K562 (cell line): ENCODE data around the gene PCDH9. TPM values are rescaled to one million over a fixed set of nuclear protein-coding genes. Genes with fewer than 3 reads are reported as not detected.

Source experiments
- ATF7 ChIP-seq: fragments of 450-650 bp; IDR thresholded peaks from 2 replicates; pipeline ENCODE4 v1.7.1; 2014; ENCODE audit warnings: mild to moderate bottlenecking, moderate library complexity
- FOXK2 ChIP-seq, 2 experiments: fragments of 450-650 bp; IDR thresholded peaks in 1 of 2; conservative IDR thresholded peaks in 1 of 2; 2 replicates each; pipeline ENCODE4 v1.6.1; 2016; ENCODE audit warnings: low read depth in 2 of 2, mild to moderate bottlenecking in 1 of 2
- GTF2F1 ChIP-seq: IDR thresholded peaks from 2 replicates; pipeline ENCODE4 v1.6.1; 2011; ENCODE audit warnings: low read depth, low read length, improper control_type of control experiment
- KDM5B ChIP-seq: fragments of 200-600 bp; sonication (generic); IDR thresholded peaks from 2 replicates; pipeline ENCODE4 v1.6.1; 2012; ENCODE audit warnings: low read depth, mild to moderate bottlenecking, moderate library complexity, low read length, control low read depth, inconsistent platforms; ENCODE audit not compliant: insufficient replicate concordance
- KLF13 ChIP-seq: fragments of 450-650 bp; IDR thresholded peaks from 2 replicates; pipeline ENCODE4 v1.6.1; 2016; ENCODE audit warnings: missing genetic modification characterization, low read depth, mild to moderate bottlenecking, missing compliant biosample characterization, moderate library complexity, borderline replicate concordance
- MEIS2 ChIP-seq: fragments of 450-650 bp; IDR thresholded peaks from 2 replicates; pipeline ENCODE4 v1.6.1; 2014; ENCODE audit warnings: mild to moderate bottlenecking; ENCODE audit not compliant: partially characterized antibody
- MTA3 ChIP-seq: fragments of 450-650 bp; formaldehyde crosslinking; IDR thresholded peaks from 2 replicates; pipeline ENCODE4 v1.6.1; 2017; ENCODE audit warnings: mild to moderate bottlenecking, borderline replicate concordance
- RB1 ChIP-seq: fragments of 450-650 bp; IDR thresholded peaks from 2 replicates; pipeline ENCODE4 v1.6.1; 2017; ENCODE audit warnings: low read depth, mild to moderate bottlenecking
- TAF1 ChIP-seq: IDR thresholded peaks from 2 replicates; pipeline ENCODE4 v1.6.1; 2011; ENCODE audit warnings: mild to moderate bottlenecking, low read length, moderate library complexity; ENCODE audit not compliant: insufficient read depth, control insufficient read depth, severe bottlenecking; ENCODE audit errors: extremely low read depth
- TBP ChIP-seq: optimal IDR thresholded peaks from 2 replicates; pipeline ENCODE3; 2011; ENCODE audit warnings: low read depth, low read length, improper control_type of control experiment
- XRCC5 ChIP-seq: fragments of 200-400 bp; formaldehyde crosslinking; IDR thresholded peaks from 2 replicates; pipeline ENCODE4 v1.6.1; 2017; ENCODE audit warnings: low read depth, mild to moderate bottlenecking, low read length
- ZBTB49 ChIP-seq: sonication (generic); formaldehyde crosslinking; IDR thresholded peaks from 2 replicates; pipeline ENCODE4 v1.8.0; 2022; ENCODE audit warnings: missing genetic modification reagents, mild to moderate bottlenecking, borderline replicate concordance
- polyA plus RNA-seq, 8 experiments: library from polyadenylated mRNA; depleted of rRNA in 4 of 8; stranded (reverse) in 5 of 8; unstranded in 3 of 8; fragments of >200 nt; fragmentation: Nextera tagmentation in 2 of 8; fragmentation: Illumina TruSeq in 1 of 8; extraction: Ambion mirVana in 2 of 8; extraction: Trizol in 1 of 8; gene quantifications; 2 replicates each; pipeline versions ENCODE4 v1.2.1 to v1.2.3, GENCODE V29; 2011 to 2014; ENCODE audit warnings: inconsistent platforms in 1 of 8, missing spikeins in 1 of 8
- total RNA-seq, 7 experiments: library from RNA; depleted of rRNA in 6 of 7; stranded (reverse); fragments of >200 nt in 6 of 7; fragmentation: Illumina TruSeq in 2 of 7; extraction: Trizol in 2 of 7; gene quantifications; 2 replicates each; pipeline versions ENCODE4 v1.2.1 to v1.2.3, GENCODE V29; 2011 to 2021; ENCODE audit warnings: low replicate concordance in 1 of 7
- TF ChIP-seq, protein P1 (sequence below): sonication (generic); formaldehyde crosslinking; IDR thresholded peaks from 2 replicates; pipeline ENCODE4 v1.8.0; 2023; ENCODE audit warnings: mild to moderate bottlenecking, missing genetic modification reagents
- TF ChIP-seq, protein P2 (sequence below): fragments of 250-450 bp; sonication (Bioruptor Pico); IDR thresholded peaks from 2 replicates; pipeline ENCODE4 v1.5.0; 2021

Gene PCDH9
- total and polyA plus RNA-seq, 9 of the 15 experiments (the other 6 are each of a cell fraction or from before 2014, with no cell fraction given) = 1.1 to 6.7 (median 4.9) TPM

DNA sequence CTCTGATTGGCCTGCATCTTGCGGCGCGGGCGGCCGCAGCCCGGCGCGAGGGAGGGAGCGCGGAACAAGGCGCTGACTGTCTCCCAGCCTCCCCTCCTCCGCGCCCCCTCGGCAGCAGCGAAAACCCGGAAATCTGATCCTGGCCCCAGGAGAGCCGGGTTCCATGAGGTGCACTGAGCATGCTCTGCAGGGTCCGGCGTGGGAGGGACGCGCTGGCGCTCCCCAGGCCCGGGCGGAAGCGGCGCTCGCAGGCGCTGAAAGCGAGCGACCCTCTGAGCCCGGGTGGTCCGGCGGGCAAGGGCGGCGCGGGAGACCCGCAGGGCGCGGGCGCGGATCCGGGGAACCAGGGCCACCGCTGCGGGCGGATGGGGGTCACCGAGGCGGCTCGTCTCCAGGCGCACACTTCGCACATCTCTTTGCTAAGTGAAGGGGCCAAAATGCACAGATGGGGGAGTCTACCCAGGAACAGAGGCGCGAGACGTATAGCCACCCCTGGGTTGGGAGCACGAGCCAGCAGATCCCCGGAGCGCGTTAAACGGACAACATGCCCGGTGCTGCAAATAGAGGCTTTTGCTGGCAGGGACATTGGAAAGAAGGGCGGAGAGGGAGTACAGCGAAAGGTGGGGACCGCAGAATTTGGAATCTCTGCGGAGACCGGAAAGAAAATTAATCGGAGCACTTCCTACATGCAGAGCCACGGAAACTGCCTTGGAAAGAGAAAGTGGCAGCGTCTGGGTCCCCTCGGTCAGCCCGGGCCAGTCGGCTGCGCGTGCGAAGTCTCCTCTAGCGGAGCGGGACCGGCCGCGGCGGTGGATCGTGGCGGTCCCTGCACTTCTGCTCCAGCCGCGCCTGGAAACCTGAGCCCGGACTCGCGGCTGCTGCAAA, 510 bp upstream of the PCDH9 start (continued):
- no peak for TF ChIP-seq KDM5B
- peak; percentile 53; the same call in 1 of the 2 replicates for TF ChIP-seq XRCC5
- no peak for TF ChIP-seq GTF2F1
- TF ChIP-seq, protein P1, sequence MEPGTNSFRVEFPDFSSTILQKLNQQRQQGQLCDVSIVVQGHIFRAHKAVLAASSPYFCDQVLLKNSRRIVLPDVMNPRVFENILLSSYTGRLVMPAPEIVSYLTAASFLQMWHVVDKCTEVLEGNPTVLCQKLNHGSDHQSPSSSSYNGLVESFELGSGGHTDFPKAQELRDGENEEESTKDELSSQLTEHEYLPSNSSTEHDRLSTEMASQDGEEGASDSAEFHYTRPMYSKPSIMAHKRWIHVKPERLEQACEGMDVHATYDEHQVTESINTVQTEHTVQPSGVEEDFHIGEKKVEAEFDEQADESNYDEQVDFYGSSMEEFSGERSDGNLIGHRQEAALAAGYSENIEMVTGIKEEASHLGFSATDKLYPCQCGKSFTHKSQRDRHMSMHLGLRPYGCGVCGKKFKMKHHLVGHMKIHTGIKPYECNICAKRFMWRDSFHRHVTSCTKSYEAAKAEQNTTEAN (CRISPR knock-in tag) = no peak
- TF ChIP-seq KLF13 = no peak
- TF ChIP-seq FOXK2 (conservative IDR thresholded peaks at IDR 0.05 in 1 of 2, IDR thresholded peaks at IDR 0.05 in 1 of 2; ENCODE audit: low read depth in 2 of 2) = no peak
- no peak for TF ChIP-seq ZBTB49
- TF ChIP-seq TAF1 = peak; percentile 35
- peak; percentile 65; the same call in 1 of the 2 replicates for TF ChIP-seq RB1
- TF ChIP-seq TBP = peak; percentile 39
- TF ChIP-seq MEIS2 = peak; percentile 39
- TF ChIP-seq, protein P2, sequence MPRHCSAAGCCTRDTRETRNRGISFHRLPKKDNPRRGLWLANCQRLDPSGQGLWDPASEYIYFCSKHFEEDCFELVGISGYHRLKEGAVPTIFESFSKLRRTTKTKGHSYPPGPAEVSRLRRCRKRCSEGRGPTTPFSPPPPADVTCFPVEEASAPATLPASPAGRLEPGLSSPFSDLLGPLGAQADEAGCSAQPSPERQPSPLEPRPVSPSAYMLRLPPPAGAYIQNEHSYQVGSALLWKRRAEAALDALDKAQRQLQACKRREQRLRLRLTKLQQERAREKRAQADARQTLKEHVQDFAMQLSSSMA (CRISPR knock-in tag) = 0 out of 2 replicates have a peak, but pooled peaks have one; percentile 32
- TF ChIP-seq ATF7 = peak; percentile 46; the same call in 1 of the 2 replicates
- 0 out of 2 replicates have a peak, but pooled peaks have one; percentile 30 for TF ChIP-seq MTA3
- TF ChIP-seq, all 486 proteins: peak for 51
